ENCODE results near the gene ASS1.

- TF ChIP-seq CTCF (IDR thresholded peaks at IDR 0.05; ENCODE audit: low read depth, low read length, poor library complexity, severe bottlenecking) (no peak), EZH2phosphoT487 (IDR thresholded peaks at IDR 0.05; ENCODE audit: borderline replicate concordance, low read length) (no peak)
Observed at GRCh38 chr9:130448771-130449603, 4.2 kb downstream of the ASS1 start.
